ENCODE results near the gene IZUMO4.
"Not testable (repeated sequence)": the region's sequence is repeated elsewhere in the genome, so short reads cannot be mapped to it uniquely, and the experiment has no call there.

- not testable (repeated sequence) for TF ChIP-seq CTCF, POLR2A, EP300 (IDR thresholded peaks at IDR 0.05)
Measured at GRCh38 chr19:2086695-2087620, 9.8 kb upstream of the IZUMO4 start.
